Activated gamma-delta T cell (primary cell): Measurements from ENCODE around the gene FRMD8.

ENCODE experiments used
- DNase-seq: peaks from one replicate; lab custom pipeline; 2025; lab: John Stamatoyannopoulos, UW

Gene FRMD8

DNA sequence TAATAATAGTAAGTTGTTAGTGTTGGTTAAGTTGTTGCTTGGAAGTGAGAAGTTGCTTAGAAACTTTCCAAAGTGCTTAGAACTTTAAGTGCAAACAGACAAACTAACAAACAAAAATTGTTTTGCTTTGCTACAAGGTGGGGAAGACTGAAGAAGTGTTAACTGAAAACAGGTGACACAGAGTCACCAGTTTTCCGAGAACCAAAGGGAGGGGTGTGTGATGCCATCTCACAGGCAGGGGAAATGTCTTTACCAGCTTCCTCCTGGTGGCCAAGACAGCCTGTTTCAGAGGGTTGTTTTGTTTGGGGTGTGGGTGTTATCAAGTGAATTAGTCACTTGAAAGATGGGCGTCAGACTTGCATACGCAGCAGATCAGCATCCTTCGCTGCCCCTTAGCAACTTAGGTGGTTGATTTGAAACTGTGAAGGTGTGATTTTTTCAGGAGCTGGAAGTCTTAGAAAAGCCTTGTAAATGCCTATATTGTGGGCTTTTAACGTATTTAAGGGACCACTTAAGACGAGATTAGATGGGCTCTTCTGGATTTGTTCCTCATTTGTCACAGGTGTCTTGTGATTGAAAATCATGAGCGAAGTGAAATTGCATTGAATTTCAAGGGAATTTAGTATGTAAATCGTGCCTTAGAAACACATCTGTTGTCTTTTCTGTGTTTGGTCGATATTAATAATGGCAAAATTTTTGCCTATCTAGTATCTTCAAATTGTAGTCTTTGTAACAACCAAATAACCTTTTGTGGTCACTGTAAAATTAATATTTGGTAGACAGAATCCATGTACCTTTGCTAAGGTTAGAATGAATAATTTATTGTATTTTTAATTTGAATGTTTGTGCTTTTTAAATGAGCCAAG, 38.9 kb downstream of the FRMD8 start:
- no peak for DNase-seq

DNA sequence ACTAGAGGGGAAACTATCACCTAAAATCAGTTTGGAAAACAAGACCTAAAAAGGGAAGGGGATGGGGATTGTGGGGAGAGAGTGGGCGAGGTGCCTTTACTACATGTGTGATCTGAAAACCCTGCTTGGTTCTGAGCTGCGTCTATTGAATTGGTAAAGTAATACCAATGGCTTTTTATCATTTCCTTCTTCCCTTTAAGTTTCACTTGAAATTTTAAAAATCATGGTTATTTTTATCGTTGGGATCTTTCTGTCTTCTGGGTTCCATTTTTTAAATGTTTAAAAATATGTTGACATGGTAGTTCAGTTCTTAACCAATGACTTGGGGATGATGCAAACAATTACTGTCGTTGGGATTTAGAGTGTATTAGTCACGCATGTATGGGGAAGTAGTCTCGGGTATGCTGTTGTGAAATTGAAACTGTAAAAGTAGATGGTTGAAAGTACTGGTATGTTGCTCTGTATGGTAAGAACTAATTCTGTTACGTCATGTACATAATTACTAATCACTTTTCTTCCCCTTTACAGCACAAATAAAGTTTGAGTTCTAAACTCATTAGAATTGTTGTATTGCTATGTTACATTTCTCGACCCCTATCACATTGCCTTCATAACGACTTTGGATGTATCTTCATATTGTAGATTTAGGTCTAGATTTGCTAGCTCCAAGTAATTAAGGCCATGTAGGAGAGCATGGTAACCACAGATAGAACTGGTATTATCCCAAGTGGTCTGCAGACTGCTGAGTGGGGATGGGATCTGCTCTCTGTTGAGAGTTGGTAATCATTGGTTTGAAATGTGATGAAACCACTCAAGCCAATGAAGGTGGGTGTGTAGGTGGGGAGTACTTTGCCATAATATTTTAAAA, 39.8 kb downstream of the FRMD8 start:
- no peak for DNase-seq

DNA sequence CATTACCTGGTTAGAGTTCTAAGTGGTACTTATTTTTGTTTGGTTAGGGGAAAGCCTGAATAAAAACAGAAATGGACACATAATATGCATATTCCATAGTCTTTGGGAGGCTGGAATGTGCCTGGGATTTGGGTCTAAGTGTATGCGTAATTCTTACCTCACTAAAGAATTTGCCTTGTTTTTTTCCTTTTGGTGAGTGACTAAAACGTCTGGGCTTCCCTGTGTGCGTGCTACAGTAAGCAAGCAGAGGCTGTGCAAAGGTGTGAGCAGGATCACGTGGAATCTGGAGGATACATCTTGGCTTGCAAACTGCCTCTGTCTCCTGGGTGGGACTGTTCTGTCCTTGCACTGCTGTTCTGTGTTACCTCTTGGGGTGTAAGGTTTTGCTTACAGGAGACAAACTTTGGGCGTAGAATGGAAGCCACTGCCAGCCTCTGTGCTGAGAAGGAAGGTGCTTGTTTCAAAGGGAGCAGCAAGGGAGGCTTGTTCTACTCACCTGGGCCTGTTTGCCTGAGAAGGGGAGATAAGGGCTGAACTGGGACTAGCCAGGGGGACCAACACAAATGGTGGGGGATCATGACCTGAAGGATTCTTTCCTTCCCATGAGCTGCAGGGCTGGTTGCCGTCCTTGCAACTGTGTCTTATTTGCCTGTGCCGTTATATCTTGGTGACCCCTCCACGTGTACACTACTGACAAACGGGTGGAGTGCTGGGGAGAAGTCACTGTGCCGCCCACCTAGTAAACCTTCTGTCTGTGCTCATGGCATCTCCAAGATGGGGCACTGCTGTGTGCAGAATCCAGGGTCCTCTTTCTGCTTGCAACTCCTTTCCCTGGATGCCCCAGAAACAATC, 40.6 kb downstream of the FRMD8 start:
- DNase-seq = no peak

DNA sequence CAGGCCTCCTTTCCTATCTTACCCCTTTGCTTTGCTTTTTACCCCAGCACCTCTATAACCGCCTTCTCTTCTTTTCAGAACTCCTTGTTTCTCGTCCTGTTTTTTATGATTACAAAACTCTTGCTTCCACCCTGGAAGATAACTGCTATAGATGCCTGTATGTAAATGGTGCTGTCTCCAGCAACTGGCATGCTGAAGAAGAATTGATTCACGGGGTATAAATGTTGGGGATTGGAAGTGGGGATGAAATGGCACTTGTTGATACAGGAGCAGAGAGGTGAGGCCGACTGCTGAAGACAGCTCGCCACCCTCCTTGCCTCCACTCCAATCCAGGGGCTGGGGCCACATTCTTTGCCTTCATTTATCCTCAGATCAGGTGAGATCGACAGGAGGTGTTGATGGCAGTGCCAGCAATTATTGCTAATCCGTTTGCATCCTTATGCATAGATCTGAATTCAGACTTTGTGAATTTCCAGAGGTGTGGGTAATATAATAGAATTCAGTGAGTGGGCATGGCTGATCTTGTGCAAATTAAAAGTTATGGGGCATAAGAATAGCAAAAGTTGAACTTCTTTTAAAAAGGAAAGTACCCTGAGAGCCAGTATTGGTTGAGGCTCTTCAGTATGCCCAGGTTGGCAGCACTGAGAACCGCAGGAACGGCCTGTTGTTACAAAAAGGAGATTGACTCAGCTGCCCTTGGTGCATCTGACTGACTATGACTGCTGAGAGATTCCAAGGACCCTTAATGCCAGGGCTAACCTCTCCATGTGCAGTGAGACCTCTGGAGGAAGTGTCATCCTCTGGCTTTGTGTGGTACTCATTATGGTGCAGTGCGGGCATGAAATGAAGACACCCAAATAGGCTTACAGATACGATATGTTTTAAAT, 41.5 kb downstream of the FRMD8 start:
- DNase-seq = no peak

DNA sequence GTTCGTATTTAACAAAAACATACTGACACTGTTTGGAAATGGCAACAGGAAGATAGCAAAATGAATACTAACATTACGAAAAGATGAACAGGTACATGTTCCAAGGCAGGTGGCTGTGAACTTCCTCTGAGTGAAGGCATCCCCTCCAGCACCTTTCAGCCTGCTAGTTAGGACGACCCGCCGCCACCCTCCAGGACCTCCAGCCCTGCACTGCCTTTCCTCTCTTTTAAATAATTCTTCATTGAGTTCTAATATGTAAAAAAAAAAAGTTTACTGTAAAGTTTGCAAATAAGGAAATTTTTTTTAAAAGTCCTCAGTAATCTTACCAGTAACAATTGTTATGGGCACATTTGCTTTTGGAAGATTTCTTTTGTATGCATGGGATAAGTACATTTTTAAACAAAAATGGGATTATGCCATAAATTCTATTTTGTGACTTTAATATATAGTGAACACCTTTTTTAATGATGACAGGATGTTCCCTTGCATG, 42.2 kb downstream of the FRMD8 start:
- DNase-seq = no peak

DNA sequence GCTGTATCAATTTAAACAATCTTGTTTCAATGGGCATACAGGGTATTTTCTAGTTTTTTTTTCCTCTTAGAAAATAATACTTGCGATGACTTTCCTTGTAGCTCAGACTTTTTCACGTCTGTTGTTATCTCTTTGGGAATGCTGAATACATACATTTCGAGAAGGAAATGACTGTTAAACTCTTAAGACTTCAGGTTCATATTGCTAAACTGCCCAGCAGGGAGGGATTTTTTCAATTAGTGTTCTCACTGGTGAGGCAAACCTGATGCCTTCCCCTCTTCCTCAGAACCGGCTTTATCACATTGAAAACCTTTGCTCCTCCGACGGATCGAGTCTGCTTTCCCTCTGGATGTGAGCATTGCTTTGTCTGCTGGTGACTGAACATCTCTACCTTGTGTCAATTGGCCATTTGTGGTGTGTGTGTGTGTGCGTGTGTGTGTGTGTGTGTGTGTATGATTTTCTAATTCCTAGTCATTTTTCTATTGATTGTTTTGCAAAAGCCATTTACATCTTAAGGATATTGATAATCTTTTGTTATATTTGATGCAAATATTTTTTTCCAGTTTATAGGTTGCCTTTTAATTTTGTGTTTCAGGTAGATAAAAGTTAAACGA, 42.7 kb downstream of the FRMD8 start:
- DNase-seq = no peak

DNA sequence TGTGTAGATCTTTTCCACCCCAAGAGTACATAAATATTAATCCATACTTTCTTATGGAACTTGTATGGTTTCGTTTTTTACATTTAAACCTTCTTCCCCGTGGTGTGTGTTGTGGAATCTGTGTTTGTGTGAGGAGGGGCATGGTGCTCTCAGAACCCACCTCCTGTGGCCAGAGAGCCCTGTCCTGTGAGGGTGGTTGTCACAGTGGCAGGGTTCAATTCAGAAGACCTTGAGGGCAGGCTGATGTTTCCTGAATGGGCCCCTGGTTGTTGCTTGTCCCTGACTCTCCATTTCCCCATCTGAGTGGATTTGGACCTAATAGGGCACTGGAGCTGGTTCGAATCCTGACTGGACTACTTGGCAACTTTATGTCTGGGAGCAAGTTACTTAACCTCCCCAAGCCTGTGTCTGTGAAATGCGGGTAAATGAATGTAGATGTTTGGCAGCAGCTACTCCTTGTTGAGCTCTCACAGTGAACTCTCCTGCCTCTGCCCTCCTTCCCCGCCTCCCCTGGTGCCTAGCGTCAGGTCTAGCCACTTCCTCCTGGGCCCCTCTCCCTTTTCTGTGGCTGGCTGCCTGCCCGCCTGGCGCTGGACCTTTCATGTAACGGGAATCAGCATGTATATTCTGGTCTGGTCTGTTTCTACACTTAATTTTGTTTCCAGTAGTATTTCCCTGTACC, 43.4 kb downstream of the FRMD8 start:
- DNase-seq = no peak

DNA sequence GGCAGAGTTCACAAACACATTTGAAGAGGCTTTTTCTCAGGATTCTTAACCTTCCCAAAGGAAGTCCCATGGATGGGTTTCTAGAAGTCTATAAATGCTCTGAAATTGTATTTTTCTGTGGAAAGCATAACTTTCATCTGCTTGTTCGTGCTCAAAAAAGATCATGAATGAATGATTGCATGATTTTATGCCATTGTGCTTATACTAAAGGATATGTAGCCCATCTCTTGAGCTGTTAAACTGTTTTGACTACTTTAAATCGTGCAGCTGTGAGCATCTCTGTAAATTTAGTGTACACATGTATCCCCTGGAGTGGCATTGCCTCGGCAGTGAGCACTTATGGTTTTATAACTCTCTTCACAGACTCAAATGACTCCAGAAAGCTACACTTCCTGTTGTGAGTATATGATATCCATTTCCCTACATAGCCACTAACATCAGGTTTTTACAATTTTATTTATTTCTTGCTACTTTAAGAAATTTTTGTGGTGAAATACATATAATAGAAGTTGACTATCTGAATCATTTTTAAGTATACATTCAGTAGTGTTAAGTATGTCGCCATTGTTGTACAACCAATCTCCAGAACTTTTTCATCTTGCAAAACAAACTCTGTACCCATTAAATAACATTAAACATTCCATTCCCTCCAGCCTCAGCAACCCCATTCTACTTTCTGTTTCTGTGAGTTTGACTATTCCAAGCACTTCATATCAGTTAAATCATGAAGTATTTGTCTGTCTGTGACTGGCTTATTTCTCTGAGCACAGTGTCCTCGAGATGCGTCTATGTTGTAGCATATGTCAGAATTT, 44.2 kb downstream of the FRMD8 start:
- DNase-seq = no peak

DNA sequence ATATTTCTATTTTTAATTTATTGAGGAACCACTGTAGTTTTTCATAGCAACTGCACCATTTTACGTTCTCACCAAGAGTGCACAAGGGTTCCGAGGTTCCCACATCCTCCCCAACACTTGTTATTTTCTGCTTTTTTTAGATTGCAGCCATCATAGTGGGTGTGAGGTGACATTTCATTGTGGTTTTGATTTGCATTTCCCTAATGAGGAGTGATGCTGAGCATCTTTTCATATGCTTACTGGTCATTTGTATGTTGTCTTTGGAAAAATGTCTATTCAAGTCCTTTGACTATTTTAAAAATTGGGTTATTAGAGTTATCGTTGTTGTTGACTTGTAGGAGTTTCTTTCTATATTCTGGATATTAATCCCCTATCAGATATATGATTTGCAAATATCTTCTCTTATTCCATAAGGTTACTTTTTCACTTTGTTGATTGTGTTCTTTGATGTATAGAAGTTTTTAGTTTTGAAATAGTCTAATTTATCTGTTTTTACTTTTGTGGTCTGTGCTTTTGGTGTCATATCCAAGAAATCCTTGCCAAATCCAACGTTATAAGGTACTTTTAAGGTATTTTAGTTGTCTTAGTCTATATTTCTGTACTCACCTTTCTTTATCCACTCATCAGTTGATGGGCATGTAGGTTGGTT, 45.1 kb downstream of the FRMD8 start:
- DNase-seq = no peak

DNA sequence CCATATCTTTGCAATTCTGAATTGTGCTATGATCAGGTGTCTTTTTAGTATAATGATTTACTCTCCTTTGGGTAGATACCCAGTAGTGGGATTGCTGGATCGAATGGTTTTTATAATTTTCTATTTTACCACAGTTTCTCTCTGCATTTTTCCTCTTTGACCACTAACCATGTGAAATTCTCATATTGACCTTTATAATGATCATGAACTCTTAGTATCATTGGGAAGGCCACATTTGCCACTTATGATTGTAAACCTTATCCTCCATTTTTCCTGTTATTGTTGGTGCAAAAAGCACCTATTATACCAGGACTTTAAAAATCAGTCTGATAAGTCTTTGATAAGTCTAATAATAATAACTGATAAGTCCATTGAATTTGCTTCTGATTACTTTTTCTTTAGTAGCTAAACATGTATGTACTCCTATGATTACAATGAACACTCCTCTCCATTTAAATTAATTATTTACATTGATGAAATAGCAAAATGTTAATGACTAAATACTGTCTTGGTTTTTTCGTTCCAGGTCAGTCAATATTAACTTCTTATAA, 45.7 kb downstream of the FRMD8 start:
- no peak for DNase-seq

DNA sequence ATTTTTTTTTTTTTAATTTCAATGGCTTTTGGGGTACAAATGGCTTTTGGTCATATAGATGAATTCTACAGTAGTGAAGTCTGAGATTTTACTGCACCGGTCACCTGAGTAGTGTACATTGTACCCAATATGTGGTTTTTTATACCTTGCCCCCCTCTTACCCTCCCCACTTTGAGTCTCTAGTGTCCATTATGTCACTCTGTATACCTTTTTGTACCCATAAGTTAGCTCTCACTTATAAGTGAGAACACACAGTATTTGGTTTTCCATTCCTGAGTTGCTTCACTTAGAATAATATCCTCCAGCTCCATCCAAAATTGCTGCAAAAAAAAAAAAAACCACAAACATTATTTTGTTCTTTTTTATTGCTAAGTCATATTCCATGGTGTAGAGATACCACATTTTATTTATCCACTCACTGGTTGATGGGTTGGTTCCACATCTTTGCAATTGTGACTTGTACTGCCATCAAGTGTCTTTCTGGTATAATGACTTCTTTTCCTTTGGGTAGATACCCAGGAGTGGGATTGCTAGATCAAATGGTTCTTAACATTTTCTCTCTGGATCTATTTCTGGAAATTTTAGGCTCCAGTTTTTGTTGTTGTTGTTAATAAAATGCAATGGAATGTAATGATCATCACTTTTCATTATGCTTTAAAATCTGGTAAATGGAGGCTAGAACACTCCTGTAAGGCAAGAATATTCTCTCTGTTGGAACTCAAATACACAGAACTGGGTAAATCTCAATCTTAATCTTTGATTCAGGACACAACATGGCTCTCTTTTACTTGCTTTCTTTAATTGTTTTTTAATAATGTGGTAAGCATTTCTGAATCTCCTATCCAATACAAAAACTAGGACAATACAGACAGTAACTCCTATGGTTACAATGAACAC, 46.5 kb downstream of the FRMD8 start:
- no peak for DNase-seq

DNA sequence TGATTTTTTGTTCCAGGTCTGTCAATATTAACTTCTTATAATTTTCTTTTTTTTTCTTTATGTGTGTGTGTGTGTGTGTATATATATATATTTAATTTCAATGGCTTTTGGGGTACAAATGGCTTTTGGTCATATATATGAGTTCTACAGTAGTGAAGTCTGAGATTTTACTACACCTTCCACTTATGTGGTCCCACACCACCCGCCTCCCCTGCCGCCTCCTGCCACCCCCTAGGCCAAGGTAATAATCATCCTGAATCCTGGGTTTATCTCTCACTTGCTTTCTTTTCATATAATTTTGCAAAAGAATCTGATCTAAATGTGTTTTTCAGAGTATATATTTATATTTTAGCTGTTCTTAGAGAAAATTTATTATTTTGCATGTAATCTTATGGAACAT, 47.2 kb downstream of the FRMD8 start:
- no peak for DNase-seq

DNA sequence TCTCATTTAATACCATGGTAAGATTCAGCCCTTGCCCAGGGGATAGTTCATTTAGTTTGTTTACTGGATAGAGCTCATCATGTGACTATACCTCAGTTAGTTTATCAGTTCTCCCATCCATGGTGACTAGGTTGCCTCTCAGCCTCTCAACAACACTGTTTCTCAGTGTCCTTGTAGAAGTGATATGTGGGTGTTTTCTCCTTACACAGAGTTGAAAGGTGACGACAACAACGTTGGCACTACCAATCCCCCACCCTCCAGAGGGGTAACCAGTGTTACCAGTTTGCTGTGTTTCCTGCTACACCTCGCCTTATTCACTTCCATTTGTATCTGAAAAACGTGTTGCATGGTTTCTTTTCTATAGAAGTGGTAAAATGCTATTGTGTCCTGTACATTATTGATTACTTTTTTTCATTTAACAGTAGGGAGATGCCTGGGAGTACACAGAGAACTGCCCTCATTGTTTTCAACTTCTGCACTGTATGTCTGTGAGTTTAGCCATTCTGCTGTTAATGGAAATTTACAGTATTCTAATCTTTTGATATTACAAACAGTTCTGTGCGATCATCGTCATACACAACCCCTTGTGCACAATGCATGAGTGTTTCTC, 47.7 kb downstream of the FRMD8 start:
- no peak for DNase-seq

DNA sequence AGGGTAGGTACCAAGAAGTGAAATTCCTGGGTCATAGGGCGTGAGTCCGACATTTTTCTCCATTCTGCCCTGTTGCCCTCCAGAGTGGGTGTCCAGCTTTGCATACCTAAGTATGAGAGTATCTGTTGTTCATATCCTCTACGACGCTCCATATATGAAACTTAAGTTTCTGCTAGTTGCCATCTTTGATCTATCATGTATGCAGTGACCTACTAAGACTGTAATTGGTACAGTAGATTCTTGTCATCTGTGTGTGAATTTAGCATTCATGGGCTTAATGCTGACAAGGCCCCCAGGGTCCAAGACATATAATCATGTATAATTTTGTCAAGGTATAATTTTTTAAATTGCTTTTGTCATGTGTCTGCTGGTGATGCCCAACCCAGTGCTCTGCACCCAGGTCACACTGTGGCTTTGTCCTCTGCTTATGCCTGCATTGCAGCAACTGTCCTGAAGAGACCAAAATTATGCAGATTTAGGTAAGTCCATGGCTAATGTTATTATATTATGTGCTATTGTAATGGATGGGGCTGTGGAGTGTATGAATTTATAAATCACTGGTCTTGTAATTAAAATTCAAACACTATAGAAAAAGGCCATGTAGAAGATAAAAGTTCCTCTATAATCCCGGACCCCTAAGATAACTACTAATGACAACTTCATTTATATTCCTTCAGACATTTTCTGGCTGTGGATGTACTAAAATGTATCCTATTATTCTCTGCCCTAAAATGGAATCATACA, 48.4 kb downstream of the FRMD8 start:
- DNase-seq = no peak

DNA sequence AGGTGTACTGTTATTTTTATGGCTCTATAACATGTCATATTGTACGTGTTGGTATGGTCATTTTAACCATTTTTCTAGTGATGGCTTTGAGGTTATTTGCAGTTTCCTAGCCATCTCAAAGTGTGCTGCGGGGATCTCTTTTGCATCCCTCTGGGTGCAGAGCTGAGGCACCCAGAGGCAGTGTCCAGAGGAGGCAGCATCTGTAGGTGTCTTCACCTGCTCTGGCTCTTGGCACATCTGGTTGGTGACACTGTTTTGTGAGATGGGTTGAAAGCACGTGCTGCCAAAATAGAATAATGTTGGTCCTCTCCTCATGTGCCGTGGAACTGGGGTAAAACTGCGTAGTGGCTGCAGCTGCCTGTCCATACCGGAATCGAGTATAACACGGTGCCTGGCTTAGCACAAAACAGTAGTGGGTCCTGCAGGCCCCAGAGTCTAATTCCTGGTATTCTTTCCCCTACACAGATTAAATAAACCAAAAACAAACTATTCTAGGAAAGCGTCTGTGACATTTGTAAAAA, 49.0 kb downstream of the FRMD8 start:
- DNase-seq = no peak

DNA sequence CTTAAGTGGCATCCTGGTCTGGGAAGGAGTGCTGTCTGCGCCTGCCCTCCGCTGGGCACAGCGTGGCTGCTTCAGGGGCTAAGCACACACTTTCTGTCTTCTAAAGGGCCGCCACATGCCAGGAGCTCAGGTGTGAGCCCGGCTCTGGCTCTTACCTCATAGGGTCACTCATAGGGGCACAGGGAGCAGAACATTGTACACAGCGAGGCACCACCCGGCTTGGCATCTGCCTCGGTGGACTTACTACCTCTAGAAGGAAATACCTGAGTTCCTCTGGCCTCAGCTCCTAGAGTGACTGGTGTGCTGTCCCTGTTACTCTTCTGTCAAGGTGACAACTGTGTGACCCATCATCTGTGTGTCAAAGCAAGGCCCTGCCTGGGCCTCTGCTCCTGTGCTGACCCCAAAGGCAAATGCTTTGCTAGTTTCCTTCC, 49.6 kb downstream of the FRMD8 start:
- DNase-seq = no peak
